ENCODE data around the gene OSBPL6. TPM values are rescaled to one million over a fixed set of nuclear protein-coding genes. Genes with fewer than 3 reads are reported as not detected.
A peak's percentile ranks its signal among the peaks of the same experiment; 100 is the strongest.
"Not testable (repeated sequence)": the region's sequence is repeated elsewhere in the genome, so short reads cannot be mapped to it uniquely, and the experiment has no call there.

OSBPL6 gene
- total RNA-seq, result 1 to 10 TPM; 1.5 to 3.2 (median 2.3) TPM
- polyA plus RNA-seq, result under 1 TPM; 0.23 to 0.60 (median 0.52) TPM

DNA sequence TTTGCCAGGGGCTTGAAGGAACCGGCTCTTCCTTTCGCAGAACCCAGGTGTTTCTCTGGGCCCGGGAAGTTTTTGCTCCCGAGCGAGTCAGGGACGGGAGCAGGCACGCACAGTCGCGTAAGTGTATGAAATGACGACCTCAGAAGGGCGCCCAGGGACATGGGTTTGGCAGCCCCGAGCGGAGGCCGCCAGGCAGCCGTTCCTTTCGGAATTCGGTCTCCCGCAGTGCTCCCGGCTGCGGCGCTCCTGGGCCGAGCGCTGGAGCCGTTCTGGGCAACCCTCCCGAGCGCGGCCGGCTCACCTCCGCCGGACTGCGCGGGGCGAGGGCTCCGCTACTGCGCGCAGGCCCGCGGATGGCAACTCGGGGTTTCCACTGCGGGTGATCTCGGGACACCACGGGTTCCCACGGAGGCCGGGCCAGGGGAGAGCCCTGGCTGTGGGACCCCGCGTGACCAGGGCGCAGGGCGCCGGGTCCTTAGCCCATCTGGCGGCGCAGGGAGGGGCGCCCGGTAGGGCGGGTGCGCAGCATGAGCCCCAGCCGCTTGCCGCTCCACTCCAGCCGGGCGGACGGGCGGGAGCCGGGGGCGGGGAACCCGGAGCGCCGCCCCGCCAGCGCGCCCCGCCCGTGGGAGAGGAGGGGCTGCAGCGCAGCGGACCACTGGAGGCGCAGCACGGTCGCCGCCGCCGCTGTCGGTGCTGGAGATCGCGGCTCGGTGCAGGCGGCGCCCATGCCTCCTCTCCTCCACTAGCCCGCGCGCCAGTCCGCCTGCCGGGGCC, at the start of gene OSBPL6:
Gene OSBPL6 (plus strand): TSS at position 690 of the 777 bp plus-strand sequence. CDS start 111,673 bp downstream, outside the sequence.
- H3K27me3 ChIP-seq, result no peaks in the 10 kb centered on the region
- peak within 1 kb of the TSS; percentile 48 to 97 (median 84) for H3K4me3 ChIP-seq
- peak; percentile 90 for DNase-seq
- H3K4me1 ChIP-seq, result peaks cover 0 to 12% (median 9%) of the 10 kb centered on the region in 4 donors
- peak within 1 kb of the TSS; percentile 91 to 95 (median 92) for H3K27ac ChIP-seq
- WGBS, 2 donors, result 1% methylated on average over 90 of the region's 90 CpGs
- H3K36me3 ChIP-seq, result no peaks in the 10 kb centered on the region
- TF ChIP-seq POLR2A (IDR thresholded peaks at IDR 0.05), result peak in 1 of 2 donors; percentile 30
- TF ChIP-seq EP300 (IDR thresholded peaks at IDR 0.05), result no peak
- TF ChIP-seq POLR2AphosphoS5 (IDR thresholded peaks at IDR 0.05), result peak; percentile 55 to 83 (median 72)
- TF ChIP-seq, protein P1, sequence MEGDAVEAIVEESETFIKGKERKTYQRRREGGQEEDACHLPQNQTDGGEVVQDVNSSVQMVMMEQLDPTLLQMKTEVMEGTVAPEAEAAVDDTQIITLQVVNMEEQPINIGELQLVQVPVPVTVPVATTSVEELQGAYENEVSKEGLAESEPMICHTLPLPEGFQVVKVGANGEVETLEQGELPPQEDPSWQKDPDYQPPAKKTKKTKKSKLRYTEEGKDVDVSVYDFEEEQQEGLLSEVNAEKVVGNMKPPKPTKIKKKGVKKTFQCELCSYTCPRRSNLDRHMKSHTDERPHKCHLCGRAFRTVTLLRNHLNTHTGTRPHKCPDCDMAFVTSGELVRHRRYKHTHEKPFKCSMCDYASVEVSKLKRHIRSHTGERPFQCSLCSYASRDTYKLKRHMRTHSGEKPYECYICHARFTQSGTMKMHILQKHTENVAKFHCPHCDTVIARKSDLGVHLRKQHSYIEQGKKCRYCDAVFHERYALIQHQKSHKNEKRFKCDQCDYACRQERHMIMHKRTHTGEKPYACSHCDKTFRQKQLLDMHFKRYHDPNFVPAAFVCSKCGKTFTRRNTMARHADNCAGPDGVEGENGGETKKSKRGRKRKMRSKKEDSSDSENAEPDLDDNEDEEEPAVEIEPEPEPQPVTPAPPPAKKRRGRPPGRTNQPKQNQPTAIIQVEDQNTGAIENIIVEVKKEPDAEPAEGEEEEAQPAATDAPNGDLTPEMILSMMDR (IDR thresholded peaks at IDR 0.05), result peak in 1 of 4 experiments; percentile 25
- intact Hi-C loops (cut with DNase I), result loop anchor here (2.0 to 5.0 kb wide), 4 partner anchors 63 to 218 kb away; partner anchors contain the start of gene RBM45
- H3K9me3 ChIP-seq, result no peaks in the 10 kb centered on the region

DNA sequence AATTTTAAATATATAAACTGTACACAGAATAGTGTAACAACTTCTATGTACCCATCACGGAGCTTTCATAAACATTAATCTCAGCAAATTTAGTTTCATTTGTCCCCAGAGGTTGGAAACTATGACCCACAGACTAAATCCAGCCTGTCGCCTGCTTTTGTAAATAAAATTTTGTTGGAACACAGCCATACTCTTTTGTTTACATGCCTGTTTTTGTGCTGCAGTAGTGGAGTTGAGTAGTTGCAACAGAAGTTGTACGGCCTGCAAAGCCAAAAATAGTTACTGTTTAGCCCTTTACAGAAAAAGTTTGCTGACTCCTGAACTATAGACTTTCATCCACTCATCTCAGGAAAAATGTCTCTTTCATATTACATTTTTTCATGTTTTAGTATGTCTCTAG, 42.3 kb upstream of the OSBPL6 start:
- Histone ChIP-seq H3K9me3 (peaks cover 0 to 3% (median 0%) of the 10 kb centered on the region in 4 donors), H3K4me1 (no peaks in the 10 kb centered on the region), H3K27me3 (peaks cover 0 to 3% (median 0%) of the 10 kb centered on the region in 3 donors), H3K4me3 (no peak overlapping the region), H3K36me3 (no peaks in the 10 kb centered on the region), H3K27ac (no peak overlapping the region)
- intact Hi-C loops (cut with DNase I), result no loop called here
- 4 to 43% methylated on average over 3 of the region's 3 CpGs for WGBS, 2 donors
- DNase-seq, result no peak
- TF ChIP-seq POLR2AphosphoS5 (IDR thresholded peaks at IDR 0.05) (no peak), POLR2A (IDR thresholded peaks at IDR 0.05) (no peak), EP300 (IDR thresholded peaks at IDR 0.05) (no peak)
- TF ChIP-seq, protein P1 (IDR thresholded peaks at IDR 0.05), result no peak

DNA sequence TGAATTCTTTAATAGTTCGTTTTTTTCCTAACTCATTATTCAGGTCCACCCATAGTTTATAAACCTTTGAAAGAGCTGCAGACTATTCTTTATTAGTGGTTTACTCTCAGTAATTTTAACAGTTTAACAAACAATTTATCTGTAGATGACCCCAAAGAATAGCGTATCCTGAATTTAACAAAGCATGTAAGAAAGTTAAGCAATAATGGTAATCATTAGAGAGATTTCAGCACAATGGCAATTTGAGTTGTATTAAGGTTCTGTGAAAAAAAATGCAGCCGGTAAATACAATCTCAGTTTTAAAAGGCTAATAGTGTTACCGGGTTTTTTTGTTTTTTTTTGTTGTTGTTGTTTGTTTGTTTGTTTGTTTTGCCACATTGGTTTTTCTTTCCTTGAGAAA, 41.8 kb upstream of the OSBPL6 start:
- DNase-seq, result no peak
- WGBS, 2 donors, result 21 to 54% methylated on average over 4 of the region's 4 CpGs
- Histone ChIP-seq H3K36me3 (no peaks in the 10 kb centered on the region), H3K27ac (no peak overlapping the region), H3K4me3 (no peak overlapping the region), H3K4me1 (no peaks in the 10 kb centered on the region), H3K9me3 (peaks cover 0 to 3% (median 0%) of the 10 kb centered on the region in 4 donors), H3K27me3 (peaks cover 0 to 3% (median 0%) of the 10 kb centered on the region in 3 donors)
- TF ChIP-seq POLR2A (IDR thresholded peaks at IDR 0.05) (no peak), EP300 (IDR thresholded peaks at IDR 0.05) (no peak), POLR2AphosphoS5 (IDR thresholded peaks at IDR 0.05) (no peak)
- TF ChIP-seq, protein P1 (IDR thresholded peaks at IDR 0.05), result no peak
- intact Hi-C loops (cut with DNase I), result no loop called here

DNA sequence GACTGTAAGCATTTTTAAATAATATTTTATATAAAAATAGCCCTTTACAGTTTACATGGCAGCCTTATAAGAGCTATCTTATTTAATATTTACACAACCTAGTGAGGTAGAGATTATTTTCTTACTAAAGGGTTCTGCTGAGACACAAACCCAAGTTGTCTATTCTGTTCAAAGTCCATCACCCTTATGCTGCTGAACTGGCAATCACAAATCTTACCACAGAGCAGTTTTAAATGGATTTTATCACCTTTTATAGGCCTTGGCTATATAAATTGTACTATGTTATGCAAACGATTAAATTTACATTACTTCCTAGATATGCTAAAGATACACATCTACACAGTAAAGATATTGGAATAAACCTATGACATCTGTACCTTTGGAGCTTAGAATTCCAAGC, 41.3 kb upstream of the OSBPL6 start:
- no peak overlapping the region for H3K4me3 ChIP-seq
- TF ChIP-seq EP300 (IDR thresholded peaks at IDR 0.05) (no peak), POLR2A (IDR thresholded peaks at IDR 0.05) (no peak), POLR2AphosphoS5 (IDR thresholded peaks at IDR 0.05) (no peak)
- TF ChIP-seq, protein P1 (IDR thresholded peaks at IDR 0.05), result no peak
- H3K27me3 ChIP-seq, result peaks cover 0 to 2% (median 0%) of the 10 kb centered on the region in 3 donors
- H3K4me1 ChIP-seq, result no peaks in the 10 kb centered on the region
- 0 to 61% methylated on average over 1 of the region's 1 CpG for WGBS, 2 donors
- H3K36me3 ChIP-seq, result no peaks in the 10 kb centered on the region
- DNase-seq, result no peak
- no peak overlapping the region for H3K27ac ChIP-seq
- peaks cover 0 to 3% (median 0%) of the 10 kb centered on the region in 4 donors for H3K9me3 ChIP-seq
- intact Hi-C loops (cut with DNase I), result no loop called here

DNA sequence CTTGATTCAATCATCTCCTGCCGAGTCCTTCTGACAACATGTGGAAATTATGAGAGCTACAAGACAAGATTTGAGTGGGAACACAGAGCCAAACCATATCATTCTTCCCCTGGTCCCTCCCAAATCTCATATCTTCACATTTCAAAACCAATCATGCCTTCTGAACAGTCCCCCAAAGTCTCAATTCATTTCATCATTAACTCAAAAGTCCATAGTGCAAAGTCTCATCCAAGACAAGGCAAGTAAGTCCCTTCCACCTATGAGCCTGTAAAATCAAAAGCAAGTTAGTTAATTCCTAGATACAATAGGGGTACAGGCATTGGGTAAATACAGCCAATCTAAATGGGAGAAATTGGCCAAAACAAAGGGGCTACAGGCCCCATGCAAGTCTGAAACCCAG, 40.4 kb upstream of the OSBPL6 start:
- H3K4me3 ChIP-seq; H3K36me3 ChIP-seq; H3K4me1 ChIP-seq; intact Hi-C loops (cut with DNase I); H3K27me3 ChIP-seq; H3K27ac ChIP-seq; H3K9me3 ChIP-seq; DNase-seq: not testable (repeated sequence)
- WGBS, 2 donors, result 78 to 80% methylated on average over 1 of the region's 1 CpG

Measured in sigmoid colon (tissue), 7 donors.